Measurements from ENCODE around the gene MEIS1.

Gene MEIS1

GRCh38 chr2:66585587-66585986 lies 150.7 kb downstream of the MEIS1 start:
- intact Hi-C loops (cut with micrococcal nuclease) = no loop called here
- peaks cover 6% of the 10 kb centered on the region for H3K27me3 Mint-ChIP-seq
- H3K9me3 Mint-ChIP-seq = no peaks in the 10 kb centered on the region
- no peak overlapping the region for H3K27ac Mint-ChIP-seq
- peaks cover 7% of the 10 kb centered on the region for H3K4me1 Mint-ChIP-seq (ENCODE audit: low read depth)
- H3K36me3 Mint-ChIP-seq (ENCODE audit: low read depth) = no peaks in the 10 kb centered on the region
- no peak overlapping the region for H3K4me3 Mint-ChIP-seq

- no peaks in the 10 kb centered on the region for H3K4me1 Mint-ChIP-seq (ENCODE audit: low read depth)
- no peaks in the 10 kb centered on the region for H3K36me3 Mint-ChIP-seq (ENCODE audit: low read depth)
- H3K9me3 Mint-ChIP-seq = no peaks in the 10 kb centered on the region
- intact Hi-C loops (cut with micrococcal nuclease) = no loop called here
- peaks cover 6% of the 10 kb centered on the region for H3K27me3 Mint-ChIP-seq
- H3K27ac Mint-ChIP-seq = no peak overlapping the region
- no peak overlapping the region for H3K4me3 Mint-ChIP-seq
These were observed 152.3 kb downstream of the MEIS1 start for GRCh38 chr2:66587216-66587615.

- no peak overlapping the region for H3K27ac Mint-ChIP-seq
- intact Hi-C loops (cut with micrococcal nuclease) = no loop called here
- H3K4me3 Mint-ChIP-seq = no peak overlapping the region
- no peaks in the 10 kb centered on the region for H3K9me3 Mint-ChIP-seq
- no peaks in the 10 kb centered on the region for H3K27me3 Mint-ChIP-seq
- H3K36me3 Mint-ChIP-seq (ENCODE audit: low read depth) = no peaks in the 10 kb centered on the region
- H3K4me1 Mint-ChIP-seq (ENCODE audit: low read depth) = no peaks in the 10 kb centered on the region
These were observed 159.1 kb downstream of the MEIS1 start for GRCh38 chr2:66594001-66594400.

- Mint-ChIP-seq H3K27ac (no peak overlapping the region), H3K27me3 (no peaks in the 10 kb centered on the region), H3K36me3 (ENCODE audit: low read depth) (no peaks in the 10 kb centered on the region), H3K4me3 (no peak overlapping the region), H3K9me3 (no peaks in the 10 kb centered on the region), H3K4me1 (ENCODE audit: low read depth) (no peaks in the 10 kb centered on the region)
- intact Hi-C loops (cut with micrococcal nuclease) = no loop called here
These were observed 160.6 kb downstream of the MEIS1 start for GRCh38 chr2:66595556-66595955.

GRCh38 chr2:66596256-66596655 lies 161.3 kb downstream of the MEIS1 start:
- Mint-ChIP-seq H3K4me1 (ENCODE audit: low read depth) (no peaks in the 10 kb centered on the region), H3K27me3 (no peaks in the 10 kb centered on the region), H3K4me3 (no peak overlapping the region), H3K36me3 (ENCODE audit: low read depth) (no peaks in the 10 kb centered on the region), H3K27ac (no peak overlapping the region), H3K9me3 (no peaks in the 10 kb centered on the region)
- intact Hi-C loops (cut with micrococcal nuclease) = no loop called here

- Mint-ChIP-seq H3K36me3 (ENCODE audit: low read depth) (no peaks in the 10 kb centered on the region), H3K4me3 (no peak overlapping the region), H3K9me3 (no peaks in the 10 kb centered on the region), H3K27ac (no peak overlapping the region), H3K27me3 (no peaks in the 10 kb centered on the region), H3K4me1 (ENCODE audit: low read depth) (no peaks in the 10 kb centered on the region)
- intact Hi-C loops (cut with micrococcal nuclease) = no loop called here
These were observed 166.7 kb downstream of the MEIS1 start for GRCh38 chr2:66601624-66602023.

GRCh38 chr2:66602341-66602740 lies 167.4 kb downstream of the MEIS1 start:
- Mint-ChIP-seq H3K36me3 (ENCODE audit: low read depth) (no peaks in the 10 kb centered on the region), H3K4me3 (no peak overlapping the region), H3K27me3 (no peaks in the 10 kb centered on the region), H3K9me3 (no peaks in the 10 kb centered on the region), H3K27ac (no peak overlapping the region), H3K4me1 (ENCODE audit: low read depth) (no peaks in the 10 kb centered on the region)
- intact Hi-C loops (cut with micrococcal nuclease) = no loop called here

- intact Hi-C loops (cut with micrococcal nuclease) = no loop called here
- H3K9me3 Mint-ChIP-seq = no peaks in the 10 kb centered on the region
- H3K27me3 Mint-ChIP-seq = no peaks in the 10 kb centered on the region
- no peak overlapping the region for H3K27ac Mint-ChIP-seq
- H3K36me3 Mint-ChIP-seq (ENCODE audit: low read depth) = no peaks in the 10 kb centered on the region
- no peaks in the 10 kb centered on the region for H3K4me1 Mint-ChIP-seq (ENCODE audit: low read depth)
- H3K4me3 Mint-ChIP-seq = no peak overlapping the region
These were observed 169.4 kb downstream of the MEIS1 start for GRCh38 chr2:66604326-66604725.

GRCh38 chr2:66604976-66605375 lies 170.1 kb downstream of the MEIS1 start:
- no peaks in the 10 kb centered on the region for H3K4me1 Mint-ChIP-seq (ENCODE audit: low read depth)
- intact Hi-C loops (cut with micrococcal nuclease) = no loop called here

GRCh38 chr2:66607152-66607551 lies 172.2 kb downstream of the MEIS1 start:
- Mint-ChIP-seq H3K27ac (no peak overlapping the region), H3K4me1 (ENCODE audit: low read depth) (no peaks in the 10 kb centered on the region), H3K27me3 (no peaks in the 10 kb centered on the region), H3K36me3 (ENCODE audit: low read depth) (no peaks in the 10 kb centered on the region), H3K9me3 (peaks cover 2% of the 10 kb centered on the region), H3K4me3 (no peak overlapping the region)
- intact Hi-C loops (cut with micrococcal nuclease) = no loop called here

More at GRCh38 chr2:66604976-66605375, 170.1 kb downstream of the MEIS1 start:
- Mint-ChIP-seq H3K4me3 (no peak overlapping the region), H3K27ac (no peak overlapping the region), H3K9me3 (no peaks in the 10 kb centered on the region), H3K27me3 (no peaks in the 10 kb centered on the region), H3K36me3 (ENCODE audit: low read depth) (no peaks in the 10 kb centered on the region)

Data from dendritic cell treated with granulocyte-macrophage colony-stimulating factor and Interleukin-4, amounts not matched to agents 40 ng/mL and 50 ng/mL, for 4 days (primary cell).